GM12875 (cell line): Measurements from ENCODE around the gene CTSE.
"Not testable (repeated sequence)": the region's sequence is repeated elsewhere in the genome, so short reads cannot be mapped to it uniquely, and the experiment has no call there.

ENCODE experiments used
- H3K4me3 ChIP-seq: one replicate; pipeline ENCODE4 v1.5.1; 2011; ENCODE audit warnings: low read depth, low read length, control low read depth
- CTCF ChIP-seq: IDR thresholded peaks from 2 replicates; pipeline ENCODE4 v1.5.1; 2011; ENCODE audit warnings: low read depth, mild to moderate bottlenecking, control low read depth, inconsistent platforms, low read length, moderate library complexity, borderline replicate concordance; ENCODE audit not compliant: insufficient read depth

Gene CTSE

DNA sequence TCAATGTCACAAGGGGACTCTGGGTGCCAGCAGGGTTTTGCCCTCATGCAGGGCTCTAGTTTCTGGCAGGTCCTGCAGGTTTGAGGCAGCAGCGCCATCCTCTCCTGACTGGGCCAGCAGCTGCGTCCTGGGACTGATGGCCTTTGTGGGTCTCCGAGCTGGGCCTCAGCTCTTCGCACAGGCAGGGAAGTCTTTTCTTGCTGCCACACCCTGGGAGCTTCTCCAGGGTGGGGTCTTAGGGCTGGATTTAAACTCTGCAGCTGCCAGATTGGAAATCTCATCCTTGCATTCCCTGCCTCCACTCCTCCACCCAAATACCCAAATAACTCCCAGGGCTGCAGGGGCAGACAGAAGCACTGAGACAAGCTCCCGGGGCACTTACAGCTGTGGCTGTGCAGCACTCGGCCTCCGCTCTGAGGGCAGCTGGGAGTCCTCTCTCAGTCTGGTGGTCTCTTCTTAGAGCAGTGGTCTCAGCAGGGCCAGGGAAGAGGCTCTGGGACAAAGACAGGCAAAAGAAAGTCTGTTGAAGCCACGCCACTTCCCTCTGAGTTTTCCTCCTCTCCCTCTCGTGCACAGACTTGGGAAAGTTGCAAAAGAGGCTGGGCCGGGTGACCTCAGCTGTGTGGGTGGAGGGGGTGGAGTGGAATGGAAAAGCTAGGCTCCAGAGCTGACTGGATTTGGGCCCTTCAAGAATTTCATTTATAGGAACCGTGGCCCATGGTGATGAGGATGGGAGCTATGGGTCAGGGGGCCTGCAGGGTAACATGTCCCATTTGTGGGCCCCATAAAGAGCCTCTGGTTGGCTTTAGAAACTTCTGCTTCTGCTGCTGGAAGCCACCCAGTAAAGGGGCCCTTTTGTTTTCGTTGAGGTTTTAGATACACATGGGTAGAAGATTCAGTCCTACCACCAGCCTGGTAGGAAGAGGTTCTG is 20.6 kb downstream of the CTSE start, which contains the start of gene RAB7B:
TSS of gene RAB7B (minus strand) at position 525 of the 931 bp plus-strand sequence. CDS start 9,260 bp downstream, outside the sequence.
- no peak within 1 kb of the TSS for H3K4me3 ChIP-seq

GRCh38 chr1:206002160-206002559 is 21.5 kb downstream of the CTSE start:
- no peak overlapping the region for H3K4me3 ChIP-seq
- no peak for TF ChIP-seq CTCF

More for the DNA sequence above, 20.6 kb downstream of the CTSE start, which contains the start of gene RAB7B:
- TF ChIP-seq CTCF = no peak

DNA sequence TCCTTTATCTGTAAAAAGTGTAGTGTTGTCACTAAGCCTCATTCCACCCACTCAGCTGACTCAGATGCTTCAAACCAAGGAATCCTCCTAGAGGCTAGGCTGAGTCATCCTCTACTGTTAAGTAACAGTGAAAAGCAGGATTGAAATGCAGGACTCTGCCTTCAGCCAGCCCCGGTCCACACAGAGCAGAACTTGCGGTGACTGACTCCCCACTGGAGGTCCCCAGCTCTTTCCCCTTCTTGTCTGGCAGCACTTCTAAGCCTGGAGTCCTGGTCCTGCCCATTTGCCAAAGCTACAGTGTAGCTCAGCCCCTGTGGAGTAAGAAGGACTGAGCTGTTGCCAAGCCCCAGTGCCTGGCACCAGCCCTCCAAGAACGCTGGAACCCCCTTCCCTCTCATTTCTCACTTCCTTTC is 22.2 kb downstream of the CTSE start:
- TF ChIP-seq CTCF = no peak
- H3K4me3 ChIP-seq = no peak overlapping the region

GRCh38 chr1:206000641-206001339 is 22.9 kb downstream of the CTSE start:
- H3K4me3 ChIP-seq = no peak overlapping the region
- TF ChIP-seq CTCF = no peak

- no peak overlapping the region for H3K4me3 ChIP-seq
- no peak for TF ChIP-seq CTCF
Observed at GRCh38 chr1:205998457-205999241, 25.0 kb downstream of the CTSE start.

DNA sequence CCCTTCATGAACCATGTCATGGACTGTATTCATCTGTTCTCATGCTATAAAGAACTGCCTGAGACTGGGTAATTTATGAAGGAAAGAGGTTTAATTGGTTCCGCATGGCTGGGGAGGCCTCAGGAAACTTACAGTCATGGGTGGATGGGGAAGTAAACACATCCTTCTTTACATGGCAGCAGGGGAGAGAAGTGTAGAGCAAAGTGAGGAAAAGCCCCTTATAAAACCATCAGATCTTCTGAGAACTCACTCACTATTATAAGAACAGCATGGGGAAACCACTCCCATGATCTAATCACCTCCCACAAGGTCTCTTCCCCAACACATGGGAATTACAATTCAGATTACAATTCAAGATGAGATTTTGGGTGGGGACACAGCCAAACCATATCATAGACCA is 27.1 kb downstream of the CTSE start:
- H3K4me3 ChIP-seq = not testable (repeated sequence)

DNA sequence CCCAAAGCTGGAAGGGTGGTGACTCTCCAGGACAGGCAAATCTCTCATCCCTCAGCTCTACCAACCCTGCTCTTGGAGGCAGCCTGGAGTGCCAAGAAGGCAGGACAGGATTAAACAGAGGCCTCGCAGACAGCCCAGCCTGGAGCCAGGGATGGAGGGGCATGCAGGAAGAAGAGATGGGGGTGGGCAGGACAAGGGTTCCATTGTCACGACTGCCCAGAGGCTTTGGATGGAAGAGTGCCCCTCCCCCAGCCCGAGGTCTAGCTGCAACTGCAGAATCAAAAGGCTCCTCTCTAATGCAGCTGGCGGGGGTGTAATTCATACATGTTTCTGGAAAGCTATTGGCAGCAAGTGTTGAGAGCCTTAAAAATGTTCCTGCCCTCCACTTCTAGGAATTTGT is 29.3 kb downstream of the CTSE start:
- H3K4me3 ChIP-seq = no peak overlapping the region
- no peak for TF ChIP-seq CTCF
